HepG2 (cell line): ENCODE results near the gene LYPD3. TPM values are rescaled to one million over a fixed set of nuclear protein-coding genes. Genes with fewer than 3 reads are reported as not detected.

ENCODE experiments used
- ATAC-seq: fragments of 200-7000 bp; cut with Tn5 transposase; 3 replicates; pipeline ENCODE4 v1.9.1; 2020; ENCODE audit warnings: mild to moderate bottlenecking, moderate library complexity
- BruUV-seq: library from RNA; stranded (reverse); fragments of 400-500 nt; replicated peaks from 2 replicates; lab custom pipeline; 2021; lab: Mats Ljungman, UMichigan
- CTCF ChIA-PET: fragments of 300-600 bp; formaldehyde crosslinking; extraction: SDS; loops from one replicate; lab custom pipeline; 2021; ENCODE audit warnings: low total read pairs, inconsistent platforms, low intra/inter-chr PET ratio; lab: Yijun Ruan, JAX
- POLR2A ChIA-PET: fragments of 350-600 bp; sonication (Branson Sonifier 250); formaldehyde crosslinking; loops from one replicate; lab custom pipeline; 2020; ENCODE audit warnings: antibody characterized with exemption, inconsistent platforms; lab: Yijun Ruan, JAX
- DNase-seq: peaks from one replicate; pipeline ENCODE4 v3.0.0-alpha.2; 2015; ENCODE audit warnings: low spot score
- FAIRE-seq: peaks from 3 replicates; lab custom pipeline; 2011; peaks lifted over from hg19 to GRCh38; lab: Jason Lieb, UNC
- H2AFZ ChIP-seq: one replicate; pipeline ENCODE4 v1.6.1; 2011; ENCODE audit warnings: low read length, inconsistent platforms
- H3K27ac ChIP-seq: fragments of 300-600 bp; 3 replicates; pipeline ENCODE4 v1.8.0; 2011; ENCODE audit warnings: mixed run types, mild to moderate bottlenecking, mixed read lengths, low read length, inconsistent platforms; ENCODE audit not compliant: insufficient read depth; ENCODE audit errors: extremely low read length
- H3K27me3 ChIP-seq, 2 experiments: fragments of 200-600 bp in 1 of 2; 2 replicates in 1 of 2; 3 replicates in 1 of 2; pipeline versions ENCODE4 v1.6.0 to v1.8.0; 2011; ENCODE audit warnings: low read length in 2 of 2, mild to moderate bottlenecking in 2 of 2, moderate library complexity in 2 of 2, inconsistent platforms in 1 of 2; ENCODE audit not compliant: insufficient read depth in 2 of 2, control insufficient read depth in 1 of 2
- H3K36me3 ChIP-seq, 2 experiments: fragments of 200-600 bp in 1 of 2; replicated peaks in 1 of 2; 2 replicates in 1 of 2; 3 replicates in 1 of 2; pipeline versions ENCODE4 v1.5.1 to v1.8.0; 2011; ENCODE audit warnings: low read length in 2 of 2, inconsistent platforms in 1 of 2; ENCODE audit not compliant: insufficient read depth in 2 of 2, control insufficient read depth in 1 of 2
- H3K4me1 ChIP-seq: 2 replicates; pipeline ENCODE4 v1.5.1; 2012; ENCODE audit warnings: low read length, inconsistent platforms; ENCODE audit not compliant: insufficient read depth
- H3K4me2 ChIP-seq: 2 replicates; pipeline ENCODE4 v1.6.0; 2011; ENCODE audit warnings: low read depth, low read length, inconsistent platforms
- H3K4me3 ChIP-seq, 3 experiments: fragments of 200-600 bp in 1 of 3; sonication (generic), shearing (Covaris generic) in 1 of 3; replicated peaks in 1 of 3; 2 replicates each; pipeline ENCODE4 v1.5.1; 2011 to 2016; ENCODE audit warnings: low read length in 3 of 3, inconsistent platforms in 2 of 3, low read depth in 2 of 3, mild to moderate bottlenecking in 2 of 3, control low read depth in 1 of 3, mixed read lengths in 1 of 3; ENCODE audit not compliant: insufficient read depth in 1 of 3
- H3K79me2 ChIP-seq: one replicate; pipeline ENCODE4 v1.6.1; 2011; ENCODE audit warnings: low read length, inconsistent platforms; ENCODE audit not compliant: insufficient read depth
- H3K9ac ChIP-seq: 2 replicates; pipeline ENCODE4 v1.6.0; 2011; ENCODE audit warnings: mild to moderate bottlenecking, low read depth, low read length, inconsistent platforms; ENCODE audit not compliant: insufficient read depth
- H3K9me3 ChIP-seq: 2 replicates; pipeline ENCODE4 v1.5.1; 2012; ENCODE audit warnings: mild to moderate bottlenecking, low read length
- H4K20me1 ChIP-seq: 2 replicates; pipeline ENCODE4 v1.6.0; 2011; ENCODE audit warnings: inconsistent platforms, mild to moderate bottlenecking, low read length, moderate library complexity; ENCODE audit not compliant: insufficient read depth
- GABPB1 ChIP-seq: IDR thresholded peaks from 2 replicates; pipeline ENCODE4 v1.6.1; 2016; ENCODE audit warnings: mild to moderate bottlenecking, missing genetic modification reagents, moderate library complexity, missing compliant biosample characterization
- HNRNPL ChIP-seq: fragments of 200-400 bp; formaldehyde crosslinking; IDR thresholded peaks from 2 replicates; pipeline ENCODE4 v1.6.1; 2017; ENCODE audit warnings: mild to moderate bottlenecking, low read depth, low read length
- MIER2 ChIP-seq: IDR thresholded peaks from 2 replicates; pipeline ENCODE4 v1.6.1; 2016; ENCODE audit warnings: missing biosample characterization, missing genetic modification reagents
- MZF1 ChIP-seq: sonication (generic); formaldehyde crosslinking; IDR thresholded peaks from 2 replicates; pipeline ENCODE4 v1.8.1; 2023; ENCODE audit warnings: mild to moderate bottlenecking, missing genetic modification reagents, borderline replicate concordance
- NCOR1 ChIP-seq: fragments of 200-600 bp; sonication (generic); IDR thresholded peaks from 2 replicates; pipeline ENCODE4 v1.7.0; 2017; ENCODE audit warnings: antibody characterized with exemption, low read length, borderline replicate concordance
- NR2F1 ChIP-seq, 2 experiments: fragments of 450-650 bp in 1 of 2; formaldehyde crosslinking in 1 of 2; IDR thresholded peaks; 2 replicates each; pipeline versions ENCODE4 v1.5.0 to v1.6.1; 2016 to 2020; ENCODE audit warnings: mild to moderate bottlenecking in 1 of 2, missing compliant biosample characterization in 1 of 2, missing genetic modification reagents in 1 of 2, moderate library complexity in 1 of 2
- RFX1 ChIP-seq: fragments of 450-650 bp; IDR thresholded peaks from 2 replicates; pipeline ENCODE4 v1.6.1; 2017
- SMAD3 ChIP-seq: sonication (generic); formaldehyde crosslinking; IDR thresholded peaks from 2 replicates; pipeline ENCODE4 v1.4.0; 2020; ENCODE audit warnings: missing genetic modification reagents
- SNAI1 ChIP-seq: sonication (generic); formaldehyde crosslinking; IDR thresholded peaks from 2 replicates; pipeline ENCODE4 v1.5.0; 2020; ENCODE audit warnings: mild to moderate bottlenecking, missing genetic modification reagents, borderline replicate concordance
- TSC22D2 ChIP-seq: sonication (generic); formaldehyde crosslinking; IDR thresholded peaks from 2 replicates; pipeline ENCODE4 v1.5.1; 2020; ENCODE audit warnings: missing genetic modification reagents, mild to moderate bottlenecking, borderline replicate concordance
- ZBTB3 ChIP-seq: sonication (generic); formaldehyde crosslinking; IDR thresholded peaks from 2 replicates; pipeline ENCODE4 v1.4.0; 2020; ENCODE audit warnings: low read depth, mild to moderate bottlenecking, moderate library complexity, missing genetic modification reagents, borderline replicate concordance
- ZEB1 ChIP-seq: IDR thresholded peaks from 2 replicates; pipeline ENCODE4 v1.6.1; 2012; ENCODE audit warnings: mild to moderate bottlenecking, low read depth, inconsistent platforms; ENCODE audit not compliant: insufficient replicate concordance
- ZNF143 ChIP-seq: sonication (generic); formaldehyde crosslinking; IDR thresholded peaks from 2 replicates; pipeline ENCODE4 v1.4.0; 2020; ENCODE audit warnings: missing genetic modification reagents
- ZNF580 ChIP-seq: IDR thresholded peaks from 2 replicates; pipeline ENCODE4 v1.6.1; 2016; ENCODE audit warnings: low read depth, borderline replicate concordance
- WGBS: methylation state at CpG from one replicate; pipeline ENCODE4 v1.1.6; 2017; ENCODE audit warnings: low lambda C conversion rate; 5-methylcytosine and 5-hydroxymethylcytosine counted together
- in situ Hi-C: cut with HindIII; loops from 2 replicates; pipeline ENCODE4 v1.10.0; 2017; ENCODE audit warnings: low pct_unique_long_range_greater_than_20kb; ENCODE audit not compliant: extremely low pct_ligation_motif_present
- intact Hi-C: fragments of 100-400 bp; cut with micrococcal nuclease; formaldehyde crosslinking; loops from one replicate; pipeline ENCODE4 v1.10.0; 2022; ENCODE audit not compliant: unreplicated experiment
- polyA plus RNA-seq, 8 experiments: library from polyadenylated mRNA; depleted of rRNA in 3 of 8; stranded (reverse) in 7 of 8; unstranded in 1 of 8; fragments of >200 nt; fragmentation: Illumina TruSeq in 4 of 8; extraction: Trizol in 4 of 8; gene quantifications; 2 replicates each; pipeline versions ENCODE4 v1.2.1 to v1.2.3, GENCODE V29; 2011 to 2016; ENCODE audit warnings: low read depth in 4 of 8, missing spikeins in 1 of 8, mixed read lengths in 1 of 8; ENCODE audit not compliant: insufficient read depth in 1 of 8
- total RNA-seq, 5 experiments: library from RNA; depleted of rRNA; stranded (reverse); fragments of >200 nt; fragmentation: Illumina TruSeq; extraction: Trizol; gene quantifications; 2 replicates each; pipeline ENCODE4 v1.2.3, GENCODE V29; 2016; ENCODE audit warnings: low read depth in 1 of 5
- TF ChIP-seq, protein P1 (sequence below): sonication (generic); formaldehyde crosslinking; IDR thresholded peaks from 2 replicates; pipeline ENCODE4 v1.5.1; 2020; ENCODE audit warnings: mild to moderate bottlenecking, missing genetic modification reagents, borderline replicate concordance
- TF ChIP-seq, protein P2 (sequence below): sonication (generic); formaldehyde crosslinking; conservative IDR thresholded peaks from 2 replicates; pipeline ENCODE4 v1.4.0; 2020; ENCODE audit warnings: missing genetic modification reagents
- TF ChIP-seq, protein P3 (sequence below): IDR thresholded peaks from 2 replicates; pipeline ENCODE4 v1.6.1; 2016; ENCODE audit warnings: mild to moderate bottlenecking
- TF ChIP-seq, protein P4 (sequence below): sonication (generic); formaldehyde crosslinking; IDR thresholded peaks from 2 replicates; pipeline ENCODE4 v1.4.0; 2020; ENCODE audit warnings: missing genetic modification reagents

The LYPD3 gene
- total and polyA plus RNA-seq, 2 of the 13 experiments (the other 11 are each of a cell fraction or from before 2014, with no cell fraction given), result 0.51 to 1.5 TPM

GRCh38 chr19:43496960-43497359 lies 31.6 kb upstream of the LYPD3 start:
- intact Hi-C loops (no loop called here), in situ Hi-C loops (no loop called here)
- no peaks in the 10 kb centered on the region for H3K79me2 ChIP-seq
- DNase-seq, result no peak
- no peak for TF ChIP-seq MZF1 (CRISPR knock-in tag)
- TF ChIP-seq NR2F1 (CRISPR knock-in tag; IDR thresholded peaks at IDR 0.05), result no peak
- no peak for TF ChIP-seq SMAD3 (CRISPR knock-in tag)
- TF ChIP-seq, protein P1, sequence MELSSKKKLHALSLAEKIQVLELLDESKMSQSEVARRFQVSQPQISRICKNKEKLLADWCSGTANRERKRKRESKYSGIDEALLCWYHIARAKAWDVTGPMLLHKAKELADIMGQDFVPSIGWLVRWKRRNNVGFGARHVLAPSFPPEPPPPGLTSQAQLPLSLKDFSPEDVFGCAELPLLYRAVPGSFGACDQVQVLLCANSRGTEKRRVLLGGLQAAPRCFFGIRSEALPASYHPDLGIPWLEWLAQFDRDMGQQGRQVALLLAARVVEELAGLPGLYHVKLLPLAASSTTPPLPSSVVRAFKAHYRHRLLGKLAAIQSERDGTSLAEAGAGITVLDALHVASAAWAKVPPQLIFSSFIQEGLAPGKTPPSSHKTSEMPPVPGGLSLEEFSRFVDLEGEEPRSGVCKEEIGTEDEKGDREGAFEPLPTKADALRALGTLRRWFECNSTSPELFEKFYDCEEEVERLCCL (CRISPR knock-in tag), result no peak
- TF ChIP-seq, protein P2, sequence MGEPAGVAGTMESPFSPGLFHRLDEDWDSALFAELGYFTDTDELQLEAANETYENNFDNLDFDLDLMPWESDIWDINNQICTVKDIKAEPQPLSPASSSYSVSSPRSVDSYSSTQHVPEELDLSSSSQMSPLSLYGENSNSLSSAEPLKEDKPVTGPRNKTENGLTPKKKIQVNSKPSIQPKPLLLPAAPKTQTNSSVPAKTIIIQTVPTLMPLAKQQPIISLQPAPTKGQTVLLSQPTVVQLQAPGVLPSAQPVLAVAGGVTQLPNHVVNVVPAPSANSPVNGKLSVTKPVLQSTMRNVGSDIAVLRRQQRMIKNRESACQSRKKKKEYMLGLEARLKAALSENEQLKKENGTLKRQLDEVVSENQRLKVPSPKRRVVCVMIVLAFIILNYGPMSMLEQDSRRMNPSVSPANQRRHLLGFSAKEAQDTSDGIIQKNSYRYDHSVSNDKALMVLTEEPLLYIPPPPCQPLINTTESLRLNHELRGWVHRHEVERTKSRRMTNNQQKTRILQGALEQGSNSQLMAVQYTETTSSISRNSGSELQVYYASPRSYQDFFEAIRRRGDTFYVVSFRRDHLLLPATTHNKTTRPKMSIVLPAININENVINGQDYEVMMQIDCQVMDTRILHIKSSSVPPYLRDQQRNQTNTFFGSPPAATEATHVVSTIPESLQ (CRISPR knock-in tag), result no peak
- TF ChIP-seq, protein P3, sequence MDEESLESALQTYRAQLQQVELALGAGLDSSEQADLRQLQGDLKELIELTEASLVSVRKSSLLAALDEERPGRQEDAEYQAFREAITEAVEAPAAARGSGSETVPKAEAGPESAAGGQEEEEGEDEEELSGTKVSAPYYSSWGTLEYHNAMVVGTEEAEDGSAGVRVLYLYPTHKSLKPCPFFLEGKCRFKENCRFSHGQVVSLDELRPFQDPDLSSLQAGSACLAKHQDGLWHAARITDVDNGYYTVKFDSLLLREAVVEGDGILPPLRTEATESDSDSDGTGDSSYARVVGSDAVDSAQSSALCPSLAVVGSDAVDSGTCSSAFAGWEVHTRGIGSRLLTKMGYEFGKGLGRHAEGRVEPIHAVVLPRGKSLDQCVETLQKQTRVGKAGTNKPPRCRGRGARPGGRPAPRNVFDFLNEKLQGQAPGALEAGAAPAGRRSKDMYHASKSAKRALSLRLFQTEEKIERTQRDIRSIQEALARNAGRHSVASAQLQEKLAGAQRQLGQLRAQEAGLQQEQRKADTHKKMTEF (CRISPR knock-in tag), result no peak
- TF ChIP-seq ZNF580 (CRISPR knock-in tag), result no peak
- no peak for TF ChIP-seq MIER2 (CRISPR knock-in tag)
- no peak for TF ChIP-seq ZBTB3 (CRISPR knock-in tag)
- TF ChIP-seq ZEB1, result no peak
- no peak for TF ChIP-seq TSC22D2
- TF ChIP-seq, protein P4, sequence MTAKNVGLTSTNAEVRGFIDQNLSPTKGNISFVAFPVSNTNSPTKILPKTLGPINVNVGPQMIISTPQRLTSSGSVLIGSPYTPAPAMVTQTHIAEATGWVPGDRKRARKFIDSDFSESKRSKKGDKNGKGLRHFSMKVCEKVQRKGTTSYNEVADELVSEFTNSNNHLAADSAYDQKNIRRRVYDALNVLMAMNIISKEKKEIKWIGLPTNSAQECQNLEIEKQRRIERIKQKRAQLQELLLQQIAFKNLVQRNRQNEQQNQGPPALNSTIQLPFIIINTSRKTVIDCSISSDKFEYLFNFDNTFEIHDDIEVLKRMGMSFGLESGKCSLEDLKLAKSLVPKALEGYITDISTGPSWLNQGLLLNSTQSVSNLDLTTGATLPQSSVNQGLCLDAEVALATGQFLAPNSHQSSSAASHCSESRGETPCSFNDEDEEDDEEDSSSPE, result no peak
- no peak for TF ChIP-seq GABPB1 (CRISPR knock-in tag)
- TF ChIP-seq HNRNPL, result no peak
- TF ChIP-seq SNAI1 (CRISPR knock-in tag), result no peak
- no peak for TF ChIP-seq ZNF143 (CRISPR knock-in tag)
- no peak for TF ChIP-seq NCOR1
- no peak for TF ChIP-seq RFX1
- 100% methylated on average over 6 of the region's 7 CpGs for WGBS
- ATAC-seq, result no peak
- POLR2A ChIA-PET, result no interaction called here
- no peak overlapping the region for H2AFZ ChIP-seq
- H3K36me3 ChIP-seq, result peaks cover 10 to 17% of the 10 kb centered on the region in 2 experiments; a peak in 3 of 5 replicates
- H3K4me3 ChIP-seq, result no peak overlapping the region
- no TSS peak for BruUV-seq
- FAIRE-seq, result no peak
- no peak overlapping the region for H3K9ac ChIP-seq
- peaks cover 28% of the 10 kb centered on the region for H3K4me1 ChIP-seq
- no peaks in the 10 kb centered on the region for H4K20me1 ChIP-seq
- no peaks in the 10 kb centered on the region for H3K27me3 ChIP-seq
- H3K27ac ChIP-seq, result no peak overlapping the region
- H3K9me3 ChIP-seq, result no peaks in the 10 kb centered on the region
- CTCF ChIA-PET, result no interaction called here
- H3K4me2 ChIP-seq, result no peak overlapping the region
